Liver (tissue), 3 donors: Measurements from ENCODE around the gene RBM33.

Source experiments
- EGR1 ChIP-seq, 2 donors: IDR thresholded peaks; 2 replicates each; pipeline ENCODE4 v1.6.1; 2016 to 2018; ENCODE audit warnings: antibody characterized with exemption in 2 of 2, low read depth in 2 of 2
- TF ChIP-seq, protein P1 (sequence below): fragments of 150-350 bp; IDR thresholded peaks from 2 replicates; pipeline ENCODE4 v1.5.1; 2017; ENCODE audit warnings: improper control_type of control experiment, low read depth, low read length; ENCODE audit not compliant: missing input control
- TF ChIP-seq, protein P2 (sequence below): IDR thresholded peaks from 2 replicates; pipeline ENCODE4 v1.6.1; 2016; ENCODE audit warnings: antibody characterized with exemption
- TF ChIP-seq, protein P3 (sequence below): IDR thresholded peaks from 2 replicates; pipeline ENCODE4 v1.6.1; 2016; ENCODE audit warnings: antibody characterized with exemption
- donor health status: healthy.
- donor health status: healthy.

DNA sequence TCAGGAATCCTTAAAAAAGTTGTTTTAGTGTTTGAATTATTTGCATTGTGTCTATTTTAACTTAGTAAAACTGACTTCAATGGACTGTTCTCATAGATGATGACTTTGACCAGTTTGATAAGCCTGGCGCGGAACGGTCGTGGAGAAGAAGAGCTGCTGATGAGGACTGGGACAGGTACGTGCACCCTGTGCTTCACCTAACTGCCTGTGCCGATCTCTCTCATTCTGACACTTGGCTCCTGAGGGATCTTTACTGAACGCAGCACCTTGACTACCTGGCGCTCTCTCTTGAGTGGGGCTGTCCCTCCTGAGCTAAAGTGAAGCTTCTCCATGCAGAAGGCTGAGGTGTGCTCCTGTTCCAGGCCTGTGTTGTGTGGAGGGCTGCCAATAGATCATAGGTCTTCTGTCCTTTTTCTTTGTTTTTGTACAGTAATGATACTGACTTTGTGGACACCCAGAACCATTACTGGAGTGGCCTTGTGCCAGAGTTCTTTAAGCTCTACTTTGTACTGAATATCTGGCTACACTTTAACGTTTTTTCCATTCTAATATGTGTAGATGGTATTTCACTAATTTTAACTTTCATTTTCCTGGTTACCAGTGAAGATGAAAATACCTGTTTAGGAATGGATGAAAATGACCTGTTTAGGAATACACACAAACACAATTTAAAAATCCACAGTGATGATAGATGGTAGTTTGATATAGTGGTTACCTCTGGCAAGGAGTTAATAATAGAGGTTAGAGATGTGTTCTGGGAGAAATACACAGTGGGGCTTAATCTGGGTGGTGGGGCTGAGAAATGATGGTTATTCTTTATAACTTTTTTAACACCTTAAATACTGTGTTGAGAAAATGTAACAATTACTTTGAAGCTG is 20.9 kb downstream of the RBM33 start:
- TF ChIP-seq, protein P1, sequence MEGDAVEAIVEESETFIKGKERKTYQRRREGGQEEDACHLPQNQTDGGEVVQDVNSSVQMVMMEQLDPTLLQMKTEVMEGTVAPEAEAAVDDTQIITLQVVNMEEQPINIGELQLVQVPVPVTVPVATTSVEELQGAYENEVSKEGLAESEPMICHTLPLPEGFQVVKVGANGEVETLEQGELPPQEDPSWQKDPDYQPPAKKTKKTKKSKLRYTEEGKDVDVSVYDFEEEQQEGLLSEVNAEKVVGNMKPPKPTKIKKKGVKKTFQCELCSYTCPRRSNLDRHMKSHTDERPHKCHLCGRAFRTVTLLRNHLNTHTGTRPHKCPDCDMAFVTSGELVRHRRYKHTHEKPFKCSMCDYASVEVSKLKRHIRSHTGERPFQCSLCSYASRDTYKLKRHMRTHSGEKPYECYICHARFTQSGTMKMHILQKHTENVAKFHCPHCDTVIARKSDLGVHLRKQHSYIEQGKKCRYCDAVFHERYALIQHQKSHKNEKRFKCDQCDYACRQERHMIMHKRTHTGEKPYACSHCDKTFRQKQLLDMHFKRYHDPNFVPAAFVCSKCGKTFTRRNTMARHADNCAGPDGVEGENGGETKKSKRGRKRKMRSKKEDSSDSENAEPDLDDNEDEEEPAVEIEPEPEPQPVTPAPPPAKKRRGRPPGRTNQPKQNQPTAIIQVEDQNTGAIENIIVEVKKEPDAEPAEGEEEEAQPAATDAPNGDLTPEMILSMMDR, result no peak
- no peak for TF ChIP-seq EGR1 (IDR thresholded peaks at IDR 0.05; ENCODE audit: low read depth in 2 of 2)
- TF ChIP-seq, protein P2, sequence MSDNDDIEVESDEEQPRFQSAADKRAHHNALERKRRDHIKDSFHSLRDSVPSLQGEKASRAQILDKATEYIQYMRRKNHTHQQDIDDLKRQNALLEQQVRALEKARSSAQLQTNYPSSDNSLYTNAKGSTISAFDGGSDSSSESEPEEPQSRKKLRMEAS, result no peak
- TF ChIP-seq, protein P3, sequence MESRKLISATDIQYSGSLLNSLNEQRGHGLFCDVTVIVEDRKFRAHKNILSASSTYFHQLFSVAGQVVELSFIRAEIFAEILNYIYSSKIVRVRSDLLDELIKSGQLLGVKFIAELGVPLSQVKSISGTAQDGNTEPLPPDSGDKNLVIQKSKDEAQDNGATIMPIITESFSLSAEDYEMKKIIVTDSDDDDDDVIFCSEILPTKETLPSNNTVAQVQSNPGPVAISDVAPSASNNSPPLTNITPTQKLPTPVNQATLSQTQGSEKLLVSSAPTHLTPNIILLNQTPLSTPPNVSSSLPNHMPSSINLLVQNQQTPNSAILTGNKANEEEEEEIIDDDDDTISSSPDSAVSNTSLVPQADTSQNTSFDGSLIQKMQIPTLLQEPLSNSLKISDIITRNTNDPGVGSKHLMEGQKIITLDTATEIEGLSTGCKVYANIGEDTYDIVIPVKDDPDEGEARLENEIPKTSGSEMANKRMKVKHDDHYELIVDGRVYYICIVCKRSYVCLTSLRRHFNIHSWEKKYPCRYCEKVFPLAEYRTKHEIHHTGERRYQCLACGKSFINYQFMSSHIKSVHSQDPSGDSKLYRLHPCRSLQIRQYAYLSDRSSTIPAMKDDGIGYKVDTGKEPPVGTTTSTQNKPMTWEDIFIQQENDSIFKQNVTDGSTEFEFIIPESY, result no peak
